GM20431 (cell line): ENCODE results near the gene ZNF202.

Source experiments
- in situ Hi-C: fragments of 300-500 bp; cut with MseI, MboI; formaldehyde crosslinking; loops from one replicate; pipeline ENCODE4 v1.15.0; 2020; ENCODE audit warnings: low sequenced_read_pairs; ENCODE audit not compliant: unreplicated experiment

Gene ZNF202

GRCh38 chr11:123692961-123693360 is 48.5 kb downstream of the ZNF202 start:
- in situ Hi-C loops = no loop called here

DNA sequence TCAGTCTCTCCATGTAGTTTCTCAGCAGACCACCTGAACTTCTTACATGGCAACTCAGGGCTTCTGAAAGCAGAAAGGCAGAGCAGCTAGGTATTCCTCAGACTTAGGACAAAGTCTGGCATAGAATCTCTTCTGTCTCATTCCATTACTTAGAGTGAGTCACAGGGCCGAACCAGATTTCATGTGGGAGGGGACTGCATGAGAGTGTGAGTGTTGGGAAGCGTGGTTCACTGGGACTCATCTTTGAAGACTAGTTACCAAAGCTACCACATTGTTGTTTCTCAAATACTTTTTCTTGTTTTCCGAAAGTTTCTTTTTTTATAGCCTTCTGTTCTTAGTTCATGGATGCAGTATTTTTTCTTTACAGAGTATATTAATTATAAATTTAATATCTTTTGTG is 51.0 kb downstream of the ZNF202 start:
- in situ Hi-C loops = no loop called here

DNA sequence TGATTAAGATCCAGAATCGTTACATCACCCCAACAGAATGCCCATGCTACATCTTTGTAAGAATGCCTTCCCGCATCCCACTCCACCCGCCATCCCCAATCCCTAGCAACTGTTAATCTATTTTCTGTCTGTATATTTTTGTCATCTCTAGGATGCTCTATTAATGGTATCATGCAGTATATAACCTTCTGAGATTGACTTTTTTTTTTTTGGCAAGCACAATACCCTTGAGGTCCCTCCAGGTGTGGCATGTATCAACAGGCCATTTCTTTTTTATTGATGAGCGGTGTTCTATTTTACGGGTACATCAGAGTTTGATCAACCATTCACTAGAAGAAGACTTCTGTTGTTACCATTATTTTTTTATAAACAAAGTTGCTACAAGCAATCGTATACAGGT is 56.9 kb downstream of the ZNF202 start:
- in situ Hi-C loops = no loop called here

DNA sequence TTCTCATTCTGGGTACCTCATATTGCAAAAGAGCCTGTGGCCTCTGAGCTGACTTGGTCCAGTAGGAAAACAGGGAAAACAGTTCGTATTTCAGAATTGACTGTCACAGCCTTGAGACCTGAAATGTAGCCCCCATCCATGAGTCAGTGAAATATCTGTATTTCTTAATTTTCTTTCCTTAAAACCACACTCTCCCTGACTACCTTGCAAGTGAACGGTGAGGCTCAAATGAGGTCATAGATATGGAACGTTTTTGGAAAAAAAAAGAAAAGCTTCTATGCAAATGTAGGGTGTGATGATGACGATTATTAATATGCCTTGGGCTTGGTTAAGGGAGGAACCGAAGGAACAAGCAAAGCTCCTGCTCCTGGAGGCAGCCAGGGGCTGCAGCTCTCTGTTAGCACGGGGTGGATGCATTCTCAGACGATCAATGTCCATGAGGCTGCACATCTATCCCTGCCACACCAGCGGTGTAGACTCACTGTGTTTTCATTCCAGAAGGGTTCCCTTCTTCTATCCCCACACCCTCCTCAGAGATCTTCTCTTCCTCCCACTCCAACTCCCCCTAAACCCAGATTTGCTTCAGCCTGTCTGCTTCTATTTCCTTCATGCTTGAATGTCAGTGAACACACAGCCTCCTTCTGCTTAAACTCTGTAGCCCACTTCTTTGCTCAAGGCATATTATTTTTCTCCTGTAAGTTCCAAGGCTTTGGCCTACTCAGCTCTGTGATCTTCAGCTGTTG is 57.9 kb downstream of the ZNF202 start:
- in situ Hi-C loops = no loop called here

DNA sequence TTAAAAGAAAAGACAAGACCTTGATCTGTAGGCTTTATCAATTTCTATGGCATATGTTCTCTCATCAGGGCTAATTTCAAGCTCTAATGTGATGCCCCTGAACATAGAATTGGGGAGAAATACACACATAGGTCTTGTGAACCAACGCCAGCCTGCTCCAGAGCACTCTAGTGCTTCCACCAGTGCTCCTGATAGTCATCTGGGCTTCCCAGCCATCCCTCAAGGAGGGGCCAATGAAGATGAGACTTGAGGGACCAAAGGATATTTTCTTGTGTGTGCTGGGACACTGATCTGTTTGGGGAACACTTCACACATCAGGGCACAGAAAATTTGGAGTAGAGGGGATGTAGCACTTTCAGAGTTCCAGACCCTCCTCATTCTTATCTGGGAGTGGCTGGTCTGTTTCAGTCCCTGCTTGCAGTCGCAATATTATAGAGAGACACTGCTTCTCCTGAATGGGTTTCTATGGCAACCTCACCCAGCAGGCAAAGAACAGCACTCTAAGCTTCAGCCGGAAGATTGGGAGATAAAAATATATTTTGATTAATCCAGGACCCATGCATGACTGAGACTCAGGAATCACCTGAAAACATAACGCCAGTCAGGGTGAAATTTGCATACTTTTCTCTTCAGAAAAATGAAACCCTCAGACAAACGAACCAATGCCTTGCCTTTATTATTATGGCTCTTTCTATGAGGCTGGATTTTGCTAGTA is 58.6 kb downstream of the ZNF202 start:
- in situ Hi-C loops = no loop called here

DNA sequence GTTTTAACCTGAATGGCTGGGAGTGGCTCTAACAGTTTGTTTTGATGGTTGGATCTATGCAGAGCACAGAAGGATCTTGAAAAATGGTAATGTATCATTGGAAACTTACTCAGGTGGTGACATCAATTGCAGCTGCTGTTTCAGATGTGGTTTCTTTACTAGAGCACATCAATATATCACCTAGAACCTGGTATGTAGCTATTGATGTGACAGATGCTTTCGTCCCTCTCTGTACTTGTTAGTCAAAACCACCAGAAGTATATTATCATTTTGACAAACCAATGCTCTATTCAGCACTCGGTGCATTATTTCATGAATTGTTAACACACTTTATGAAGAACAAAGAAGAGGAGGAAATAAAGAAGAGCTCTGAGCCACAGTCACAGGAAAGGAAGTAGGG is 60.4 kb downstream of the ZNF202 start:
- in situ Hi-C loops = no loop called here

- in situ Hi-C loops = no loop called here
These were observed 63.2 kb downstream of the ZNF202 start for GRCh38 chr11:123678246-123678645.

DNA sequence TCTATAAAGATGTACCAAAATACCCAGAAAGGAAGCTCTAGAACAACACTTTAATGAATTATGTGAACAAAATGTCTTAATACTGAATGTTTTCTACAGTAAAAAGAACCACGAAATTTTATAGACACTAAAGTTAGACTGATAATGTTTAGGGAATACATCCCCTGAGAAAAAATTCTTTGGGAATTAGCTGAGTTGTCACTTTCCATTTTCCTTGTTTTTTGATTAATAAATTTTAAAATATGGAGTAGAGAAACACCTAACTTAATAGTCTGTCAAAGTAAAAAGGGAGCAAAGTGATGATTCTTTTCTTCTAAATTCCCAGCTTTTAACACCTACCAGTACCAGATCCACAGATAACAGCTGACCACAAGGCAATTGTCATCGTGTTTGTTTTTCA is 64.0 kb downstream of the ZNF202 start:
- in situ Hi-C loops = no loop called here

GRCh38 chr11:123674297-123674696 is 67.2 kb downstream of the ZNF202 start:
- in situ Hi-C loops = no loop called here
